LNCaP clone FGC (cell line): ENCODE measurements around the gene TAF11.

Experiments used
- DNase-seq: peaks from one replicate; pipeline ENCODE4 v3.0.0-alpha.2; 2011; ENCODE audit warnings: low read depth
- H3K4me3 ChIP-seq: 2 replicates; pipeline ENCODE4 v1.5.1; 2011; ENCODE audit warnings: mild to moderate bottlenecking, low read depth, low read length, control low read depth
- TF ChIP-seq, protein P1 (sequence below): IDR thresholded peaks from 2 replicates; pipeline ENCODE4 v1.5.1; 2012; ENCODE audit warnings: mild to moderate bottlenecking; ENCODE audit not compliant: control insufficient read depth, insufficient read depth; ENCODE audit errors: extremely low read depth

TAF11 gene

GRCh38 chr6:34866509-34866908, 21.3 kb downstream of the TAF11 start:
- no peak for DNase-seq
- TF ChIP-seq, protein P1, sequence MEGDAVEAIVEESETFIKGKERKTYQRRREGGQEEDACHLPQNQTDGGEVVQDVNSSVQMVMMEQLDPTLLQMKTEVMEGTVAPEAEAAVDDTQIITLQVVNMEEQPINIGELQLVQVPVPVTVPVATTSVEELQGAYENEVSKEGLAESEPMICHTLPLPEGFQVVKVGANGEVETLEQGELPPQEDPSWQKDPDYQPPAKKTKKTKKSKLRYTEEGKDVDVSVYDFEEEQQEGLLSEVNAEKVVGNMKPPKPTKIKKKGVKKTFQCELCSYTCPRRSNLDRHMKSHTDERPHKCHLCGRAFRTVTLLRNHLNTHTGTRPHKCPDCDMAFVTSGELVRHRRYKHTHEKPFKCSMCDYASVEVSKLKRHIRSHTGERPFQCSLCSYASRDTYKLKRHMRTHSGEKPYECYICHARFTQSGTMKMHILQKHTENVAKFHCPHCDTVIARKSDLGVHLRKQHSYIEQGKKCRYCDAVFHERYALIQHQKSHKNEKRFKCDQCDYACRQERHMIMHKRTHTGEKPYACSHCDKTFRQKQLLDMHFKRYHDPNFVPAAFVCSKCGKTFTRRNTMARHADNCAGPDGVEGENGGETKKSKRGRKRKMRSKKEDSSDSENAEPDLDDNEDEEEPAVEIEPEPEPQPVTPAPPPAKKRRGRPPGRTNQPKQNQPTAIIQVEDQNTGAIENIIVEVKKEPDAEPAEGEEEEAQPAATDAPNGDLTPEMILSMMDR, result no peak
- no peak overlapping the region for H3K4me3 ChIP-seq

DNA sequence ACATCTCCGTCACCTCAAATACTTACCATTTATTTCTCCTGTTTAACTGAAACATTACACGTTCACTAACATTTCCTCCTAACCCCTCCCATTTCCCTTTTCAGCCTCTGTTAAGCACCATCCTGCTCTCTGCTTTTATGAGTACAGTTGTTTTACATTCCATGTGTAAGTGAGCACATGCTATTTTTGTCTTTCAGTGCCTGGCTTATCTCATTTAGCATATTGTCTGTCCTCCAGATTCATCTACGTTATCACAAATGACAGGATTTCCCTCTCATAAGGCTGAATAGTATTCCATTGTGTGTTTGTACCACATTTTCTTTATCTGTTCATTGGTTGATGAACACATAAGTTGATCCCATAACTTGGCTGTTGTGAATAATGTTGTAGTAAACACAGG, 22.7 kb downstream of the TAF11 start:
- TF ChIP-seq, protein P1, result no peak
- H3K4me3 ChIP-seq, result no peak overlapping the region
- DNase-seq, result no peak

- no peak for DNase-seq
- TF ChIP-seq, protein P1, result no peak
- H3K4me3 ChIP-seq, result no peak overlapping the region
Measured at GRCh38 chr6:34864007-34864406, 23.8 kb downstream of the TAF11 start.

- no peak for DNase-seq
- TF ChIP-seq, protein P1, result no peak
- no peak overlapping the region for H3K4me3 ChIP-seq
Measured at GRCh38 chr6:34860776-34861175, 27.1 kb downstream of the TAF11 start.

DNA sequence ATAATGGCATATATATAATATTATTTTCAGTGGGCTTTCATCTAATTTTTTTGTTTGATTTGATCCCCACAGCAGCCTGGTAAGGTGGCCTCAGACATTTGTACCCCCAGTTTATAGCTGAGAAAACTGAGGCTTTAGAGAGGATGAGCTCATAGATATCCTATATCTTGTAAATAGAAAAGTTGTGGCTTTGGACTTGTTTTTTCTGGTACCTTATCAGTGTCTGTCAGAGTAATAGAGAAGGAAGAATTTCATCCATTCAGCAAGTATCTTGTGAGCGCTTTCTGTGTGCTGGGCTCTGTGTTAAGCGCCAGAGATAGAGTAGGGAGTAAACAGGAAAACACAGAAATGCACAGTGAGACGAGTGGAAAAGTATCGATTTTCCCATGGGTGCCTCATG, 27.9 kb downstream of the TAF11 start:
- DNase-seq, result no peak
- no peak overlapping the region for H3K4me3 ChIP-seq
- TF ChIP-seq, protein P1, result no peak

- no peak for DNase-seq
- TF ChIP-seq, protein P1, result no peak
- H3K4me3 ChIP-seq, result no peak overlapping the region
Measured at GRCh38 chr6:34858681-34859080, 29.2 kb downstream of the TAF11 start.

DNA sequence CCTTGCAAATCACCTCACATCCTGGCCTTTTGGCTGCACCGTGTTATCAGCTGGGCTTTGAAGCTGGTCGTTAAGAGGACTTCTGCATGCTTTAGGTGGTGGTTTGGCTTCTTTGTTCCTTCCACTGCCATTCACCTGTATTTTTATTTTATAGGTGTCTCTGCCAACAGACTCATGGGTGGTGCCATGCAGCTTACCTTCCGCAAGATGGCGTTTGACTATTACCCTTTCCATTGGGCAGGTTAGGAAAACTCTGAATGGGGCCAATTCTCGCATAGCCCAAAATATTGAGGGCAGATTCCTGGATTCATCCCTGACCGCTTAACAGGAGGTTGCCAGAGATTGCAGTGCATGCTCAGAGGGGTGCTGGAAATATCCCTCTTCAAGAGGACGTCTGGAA, 32.4 kb downstream of the TAF11 start:
- TF ChIP-seq, protein P1, result peak; percentile 17; the same call in 1 of the 2 replicates

More for the DNA sequence above, 32.4 kb downstream of the TAF11 start:
- H3K4me3 ChIP-seq, result no peak overlapping the region
- no peak for DNase-seq
